CD8-positive, alpha-beta memory T cell (primary cell): ENCODE data around the gene PPP1R7. TPM values are rescaled to one million over a fixed set of nuclear protein-coding genes. Genes with fewer than 3 reads are reported as not detected.
"Not testable (repeated sequence)": the region's sequence is repeated elsewhere in the genome, so short reads cannot be mapped to it uniquely, and the experiment has no call there.

Experiments
- CTCF ChIA-PET: fragments of 350-600 bp; sonication (Branson Sonifier 250); formaldehyde crosslinking; loops from one replicate; lab custom pipeline; 2021; ENCODE audit warnings: antibody characterized with exemption; lab: Charles Lee
- POLR2A ChIA-PET: fragments of 350-600 bp; sonication (Branson Sonifier 250); formaldehyde crosslinking; loops from one replicate; lab custom pipeline; 2021; ENCODE audit warnings: antibody characterized with exemption; lab: Charles Lee
- DNase-seq, 5 donors: peaks; one replicate each; pipeline versions ENCODE4 v3.0.0 to v3.0.0-alpha.2; 2020 to 2022; ENCODE audit warnings: mixed read lengths in 1 of 5
- H3K27ac ChIP-seq: one replicate; pipeline ENCODE4 v1.7.0; 2013; ENCODE audit warnings: low read depth, mild to moderate bottlenecking, low read length, moderate library complexity
- H3K27me3 ChIP-seq: 2 replicates; pipeline ENCODE4 v1.7.0; 2013; ENCODE audit warnings: low read length, mild to moderate bottlenecking; ENCODE audit not compliant: insufficient read depth, poor library complexity, severe bottlenecking
- H3K36me3 ChIP-seq: 2 replicates; pipeline ENCODE4 v1.7.0; 2013; ENCODE audit warnings: mild to moderate bottlenecking, low read length, moderate library complexity; ENCODE audit not compliant: insufficient read depth
- H3K4me1 ChIP-seq: 2 replicates; pipeline ENCODE4 v1.7.0; 2013; ENCODE audit warnings: mild to moderate bottlenecking, low read length, moderate library complexity; ENCODE audit not compliant: insufficient read depth
- H3K4me3 ChIP-seq: 2 replicates; pipeline ENCODE4 v1.7.0; 2013; ENCODE audit warnings: mild to moderate bottlenecking, low read length
- H3K9me3 ChIP-seq: 2 replicates; pipeline ENCODE4 v1.7.0; 2013; ENCODE audit warnings: mild to moderate bottlenecking, low read length
- H3K27ac Mint-ChIP-seq, 8 donors: one replicate each; pipeline ENCODE4 v1.8.0; 2020 to 2021; ENCODE audit warnings: mixed read lengths in 8 of 8, mild to moderate bottlenecking in 6 of 8, inconsistent platforms in 3 of 8, moderate library complexity in 3 of 8
- H3K27me3 Mint-ChIP-seq, 2 donors: one replicate each; pipeline ENCODE4 v1.8.0; 2020 to 2021; ENCODE audit warnings: mixed read lengths in 2 of 2, mild to moderate bottlenecking in 1 of 2, moderate library complexity in 1 of 2
- H3K36me3 Mint-ChIP-seq, 3 donors: one replicate each; pipeline ENCODE4 v1.8.0; 2020 to 2021; ENCODE audit warnings: mixed read lengths in 3 of 3, inconsistent platforms in 1 of 3, mild to moderate bottlenecking in 1 of 3
- H3K4me1 Mint-ChIP-seq, 3 donors: one replicate each; pipeline ENCODE4 v1.8.0; 2020 to 2021; ENCODE audit warnings: mixed read lengths in 3 of 3, inconsistent platforms in 1 of 3, mild to moderate bottlenecking in 1 of 3
- H3K4me3 Mint-ChIP-seq, 7 donors: one replicate each; pipeline ENCODE4 v1.8.0; 2020 to 2021; ENCODE audit warnings: mixed read lengths in 7 of 7, mild to moderate bottlenecking in 6 of 7, moderate library complexity in 4 of 7, inconsistent platforms in 2 of 7
- H3K9me3 Mint-ChIP-seq, 5 donors: one replicate each; pipeline ENCODE4 v1.8.0; 2020 to 2022; ENCODE audit warnings: mixed read lengths in 5 of 5, mild to moderate bottlenecking in 3 of 5, moderate library complexity in 2 of 5, inconsistent platforms in 1 of 5
- polyA plus RNA-seq: library from polyadenylated mRNA; unstranded; fragments of 300-500 nt; fragmentation: Illumina TruSeq; gene quantifications from one replicate; pipeline ENCODE4 v1.2.3, GENCODE V29; 2021
- total RNA-seq, 2 experiments: library from RNA; stranded (reverse); gene quantifications; one replicate each; pipeline ENCODE4 v1.2.3, GENCODE V29; 2021

The PPP1R7 gene
- total and polyA plus RNA-seq, 3 experiments from 2014 or later, result 82.6 to 132 (median 87.2) TPM

- Histone ChIP-seq H3K27ac (no peak overlapping the region), H3K4me1 (no peaks in the 10 kb centered on the region), H3K36me3 (no peaks in the 10 kb centered on the region), H3K4me3 (no peak overlapping the region), H3K27me3 (no peaks in the 10 kb centered on the region), H3K9me3 (no peaks in the 10 kb centered on the region)
- no peaks in the 10 kb centered on the region for H3K4me1 Mint-ChIP-seq
- H3K9me3 Mint-ChIP-seq, result no peaks in the 10 kb centered on the region
- no peaks in the 10 kb centered on the region for H3K27me3 Mint-ChIP-seq
- H3K36me3 Mint-ChIP-seq, result no peaks in the 10 kb centered on the region
- POLR2A ChIA-PET, result no interaction called here
- DNase-seq, result no peak
- H3K27ac Mint-ChIP-seq, result peak overlapping the region in 1 of 8 donors; percentile 4
- CTCF ChIA-PET, result interaction anchor here (0.7 kb wide), 1 partner anchor 116 kb away, joined by 3 read pairs; no protein-coding TSS in a partner anchor
- H3K4me3 Mint-ChIP-seq, result no peak overlapping the region
Observed at GRCh38 chr2:241193271-241193670, 43.0 kb downstream of the PPP1R7 start.

- Mint-ChIP-seq H3K4me1 (no peaks in the 10 kb centered on the region), H3K27ac (no peak overlapping the region), H3K4me3 (no peak overlapping the region), H3K36me3 (no peaks in the 10 kb centered on the region), H3K9me3 (no peaks in the 10 kb centered on the region), H3K27me3 (no peaks in the 10 kb centered on the region)
- Histone ChIP-seq H3K9me3 (no peaks in the 10 kb centered on the region), H3K36me3 (no peaks in the 10 kb centered on the region), H3K4me3 (no peak overlapping the region), H3K27me3 (no peaks in the 10 kb centered on the region), H3K4me1 (no peaks in the 10 kb centered on the region), H3K27ac (no peak overlapping the region)
- CTCF ChIA-PET, result no interaction called here
- POLR2A ChIA-PET, result no interaction called here
- no peak for DNase-seq
Observed at GRCh38 chr2:241194811-241195210, 44.5 kb downstream of the PPP1R7 start.

GRCh38 chr2:241195506-241196130, 45.4 kb downstream of the PPP1R7 start:
- no peak for DNase-seq
- POLR2A ChIA-PET, result no interaction called here
- no peaks in the 10 kb centered on the region for H3K4me1 ChIP-seq
- no peak overlapping the region for H3K4me3 Mint-ChIP-seq
- no peaks in the 10 kb centered on the region for H3K4me1 Mint-ChIP-seq
- no peaks in the 10 kb centered on the region for H3K9me3 Mint-ChIP-seq
- no peaks in the 10 kb centered on the region for H3K27me3 ChIP-seq
- no peaks in the 10 kb centered on the region for H3K36me3 Mint-ChIP-seq
- H3K27ac ChIP-seq, result no peak overlapping the region
- H3K36me3 ChIP-seq, result no peaks in the 10 kb centered on the region
- CTCF ChIA-PET, result no interaction called here
- H3K9me3 ChIP-seq, result no peaks in the 10 kb centered on the region
- H3K27ac Mint-ChIP-seq, result no peak overlapping the region
- H3K4me3 ChIP-seq, result no peak overlapping the region
- H3K27me3 Mint-ChIP-seq, result no peaks in the 10 kb centered on the region

GRCh38 chr2:241197246-241197645, 47.0 kb downstream of the PPP1R7 start:
- H3K4me3 ChIP-seq, H3K4me1 ChIP-seq, POLR2A ChIA-PET, H3K27ac ChIP-seq, H3K9me3 ChIP-seq, CTCF ChIA-PET, H3K36me3 ChIP-seq, H3K4me1 Mint-ChIP-seq, H3K9me3 Mint-ChIP-seq, H3K27me3 Mint-ChIP-seq, H3K27me3 ChIP-seq, H3K36me3 Mint-ChIP-seq, DNase-seq, H3K4me3 Mint-ChIP-seq: not testable (repeated sequence)
- peak overlapping the region in 1 of 8 donors; percentile 54 for H3K27ac Mint-ChIP-seq

GRCh38 chr2:241197947-241198346, 47.7 kb downstream of the PPP1R7 start:
- Histone ChIP-seq H3K9me3 (no peaks in the 10 kb centered on the region), H3K4me3 (no peak overlapping the region), H3K36me3 (no peaks in the 10 kb centered on the region), H3K27me3 (no peaks in the 10 kb centered on the region), H3K4me1 (no peaks in the 10 kb centered on the region), H3K27ac (no peak overlapping the region)
- H3K4me3 Mint-ChIP-seq, result no peak overlapping the region
- H3K36me3 Mint-ChIP-seq, result no peaks in the 10 kb centered on the region
- no peaks in the 10 kb centered on the region for H3K4me1 Mint-ChIP-seq
- no peak for DNase-seq
- POLR2A ChIA-PET, result no interaction called here
- CTCF ChIA-PET, result interaction anchor here (1.1 kb wide), 1 partner anchor 11 kb away, joined by 3 read pairs; no protein-coding TSS in a partner anchor
- no peaks in the 10 kb centered on the region for H3K9me3 Mint-ChIP-seq
- no peaks in the 10 kb centered on the region for H3K27me3 Mint-ChIP-seq
- H3K27ac Mint-ChIP-seq, result no peak overlapping the region

GRCh38 chr2:241198381-241199279, 48.4 kb downstream of the PPP1R7 start:
- Mint-ChIP-seq H3K27ac (no peak overlapping the region), H3K4me3 (no peak overlapping the region), H3K9me3 (no peaks in the 10 kb centered on the region), H3K27me3 (no peaks in the 10 kb centered on the region), H3K36me3 (no peaks in the 10 kb centered on the region), H3K4me1 (no peaks in the 10 kb centered on the region)
- H3K36me3 ChIP-seq, result no peaks in the 10 kb centered on the region
- H3K9me3 ChIP-seq, result no peaks in the 10 kb centered on the region
- H3K27me3 ChIP-seq, result no peaks in the 10 kb centered on the region
- no peaks in the 10 kb centered on the region for H3K4me1 ChIP-seq
- H3K27ac ChIP-seq, result no peak overlapping the region
- H3K4me3 ChIP-seq, result no peak overlapping the region
- ChIA-PET CTCF (interaction anchor here (1.1 kb wide), 1 partner anchor 12 kb away, joined by 3 read pairs; no protein-coding TSS in a partner anchor), POLR2A (no interaction called here)
- no peak for DNase-seq

- H3K27me3 ChIP-seq, result no peaks in the 10 kb centered on the region
- CTCF ChIA-PET, result no interaction called here
- H3K9me3 Mint-ChIP-seq, result no peaks in the 10 kb centered on the region
- no peaks in the 10 kb centered on the region for H3K36me3 ChIP-seq
- H3K36me3 Mint-ChIP-seq, result no peaks in the 10 kb centered on the region
- POLR2A ChIA-PET, result no interaction called here
- no peaks in the 10 kb centered on the region for H3K27me3 Mint-ChIP-seq
- no peak overlapping the region for H3K4me3 Mint-ChIP-seq
- no peak overlapping the region for H3K4me3 ChIP-seq
- no peaks in the 10 kb centered on the region for H3K4me1 ChIP-seq
- no peak overlapping the region for H3K27ac ChIP-seq
- DNase-seq, result no peak
- H3K4me1 Mint-ChIP-seq, result no peaks in the 10 kb centered on the region
- no peak overlapping the region for H3K27ac Mint-ChIP-seq
- H3K9me3 ChIP-seq, result no peaks in the 10 kb centered on the region
Observed at GRCh38 chr2:241199286-241199685, 49.0 kb downstream of the PPP1R7 start.
